Measurements from ENCODE around the gene ANKRD44.

The ANKRD44 gene

DNA sequence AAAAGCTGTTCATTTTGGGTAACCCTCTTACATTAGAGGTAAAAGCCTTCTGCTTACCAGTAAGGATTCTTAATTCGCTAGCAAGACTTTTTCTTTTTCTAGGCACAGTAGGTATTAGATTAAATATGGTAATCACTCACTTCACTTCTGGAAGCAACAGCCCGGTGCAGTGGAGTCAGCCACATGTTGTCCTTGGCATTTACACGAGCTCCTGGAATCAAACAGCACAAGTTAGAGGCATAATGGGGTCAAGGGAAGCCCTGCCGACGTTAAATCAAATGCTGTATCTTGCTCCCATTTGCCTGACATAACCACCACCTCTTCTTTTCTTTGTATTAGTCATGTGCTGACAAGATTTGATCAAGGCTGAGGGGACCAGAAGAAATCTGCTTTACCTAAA, 174.1 kb downstream of the ANKRD44 start:
- Mint-ChIP-seq H3K9me3 (no peaks in the 10 kb centered on the region), H3K27me3 (ENCODE audit: low read depth) (no peaks in the 10 kb centered on the region), H3K4me3 (no peak overlapping the region), H3K27ac (peak overlapping the region; percentile 23), H3K36me3 (ENCODE audit: low read depth) (peaks cover 43% of the 10 kb centered on the region), H3K4me1 (ENCODE audit: low read depth) (peaks cover 71% of the 10 kb centered on the region)

DNA sequence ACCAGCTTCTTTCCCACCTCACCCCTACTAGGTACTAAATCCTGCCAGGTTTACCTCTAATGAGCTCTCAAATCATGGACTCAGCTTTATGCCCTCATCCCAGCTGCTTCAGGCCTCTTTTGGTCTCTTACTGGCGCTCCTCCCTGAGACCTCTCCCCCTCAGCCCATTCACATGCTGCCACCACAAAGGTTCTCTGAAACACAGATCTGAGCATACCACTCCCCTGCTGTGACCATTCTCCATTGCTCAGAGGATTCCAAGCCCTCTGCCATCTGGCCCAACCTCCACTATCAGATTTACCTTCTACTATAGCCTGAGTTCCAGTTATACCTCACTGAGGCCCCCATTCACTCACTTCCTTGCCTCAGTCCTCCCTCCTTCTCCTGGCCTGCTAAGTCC, 174.8 kb downstream of the ANKRD44 start:
- H3K36me3 Mint-ChIP-seq (ENCODE audit: low read depth) = peaks cover 43% of the 10 kb centered on the region
- H3K4me1 Mint-ChIP-seq (ENCODE audit: low read depth) = peaks cover 74% of the 10 kb centered on the region
- H3K4me3 Mint-ChIP-seq = no peak overlapping the region
- peak overlapping the region; percentile 21 for H3K27ac Mint-ChIP-seq
- no peaks in the 10 kb centered on the region for H3K9me3 Mint-ChIP-seq
- H3K27me3 Mint-ChIP-seq (ENCODE audit: low read depth) = no peaks in the 10 kb centered on the region

DNA sequence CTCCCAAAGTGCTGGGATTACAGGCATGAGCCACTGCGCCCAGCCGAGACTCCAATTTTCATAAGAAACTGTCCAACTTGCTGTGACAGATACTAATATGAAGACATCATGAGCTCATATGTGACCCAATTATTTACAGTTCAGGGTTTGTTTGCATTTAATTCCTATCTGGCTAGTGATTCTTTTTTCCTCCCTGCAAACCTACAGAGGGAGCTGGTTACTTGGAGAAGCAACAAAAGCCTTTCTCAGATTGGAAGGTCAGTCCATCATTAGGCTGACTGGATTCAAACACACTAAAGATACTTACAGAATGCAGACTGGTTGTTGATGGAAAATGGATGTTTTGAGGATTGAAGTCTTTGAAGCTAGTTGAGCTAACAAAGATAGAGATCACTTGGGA, 176.4 kb downstream of the ANKRD44 start:
- Mint-ChIP-seq H3K27me3 (ENCODE audit: low read depth) (no peaks in the 10 kb centered on the region), H3K36me3 (ENCODE audit: low read depth) (peaks cover 44% of the 10 kb centered on the region), H3K4me3 (no peak overlapping the region), H3K9me3 (no peaks in the 10 kb centered on the region), H3K4me1 (ENCODE audit: low read depth) (peaks cover 74% of the 10 kb centered on the region), H3K27ac (no peak overlapping the region)

DNA sequence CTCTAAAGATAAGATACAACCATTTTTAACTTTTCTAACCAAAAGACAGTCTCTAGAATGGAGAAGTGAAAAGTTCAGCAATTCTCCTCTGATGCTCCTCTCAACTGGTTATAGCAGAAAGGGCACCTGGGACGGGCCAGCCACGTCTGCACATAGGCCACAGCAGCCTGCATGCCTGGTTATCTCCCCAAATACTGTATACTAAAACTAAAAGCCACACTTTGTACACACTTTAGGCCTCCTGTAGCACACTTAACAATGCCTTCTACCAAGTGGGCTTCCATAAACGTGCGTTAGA, 179.1 kb downstream of the ANKRD44 start:
- H3K4me1 Mint-ChIP-seq (ENCODE audit: low read depth) = peaks cover 62% of the 10 kb centered on the region
- H3K36me3 Mint-ChIP-seq (ENCODE audit: low read depth) = peaks cover 52% of the 10 kb centered on the region
- H3K9me3 Mint-ChIP-seq = no peaks in the 10 kb centered on the region
- peak overlapping the region; percentile 38 for H3K27ac Mint-ChIP-seq
- no peak overlapping the region for H3K4me3 Mint-ChIP-seq
- no peaks in the 10 kb centered on the region for H3K27me3 Mint-ChIP-seq (ENCODE audit: low read depth)

DNA sequence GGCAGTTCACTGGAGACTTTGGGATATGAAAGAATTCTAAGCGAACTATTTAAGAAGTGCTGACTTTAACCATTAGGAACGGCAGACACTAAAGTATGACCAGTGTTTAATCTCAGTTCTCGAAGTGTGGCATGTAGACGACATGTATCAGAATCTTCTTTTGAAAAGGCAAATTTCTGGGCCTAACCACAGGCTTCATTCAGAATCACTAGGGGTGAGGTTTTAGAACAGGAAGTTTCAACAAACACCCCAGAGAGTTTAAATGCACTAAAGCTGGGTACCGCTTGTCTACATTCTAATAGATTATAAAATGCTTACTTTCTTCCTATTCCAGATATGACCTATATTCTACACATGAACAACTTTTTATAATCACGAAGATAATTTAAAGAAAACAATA, 180.3 kb downstream of the ANKRD44 start:
- no peaks in the 10 kb centered on the region for H3K27me3 Mint-ChIP-seq (ENCODE audit: low read depth)
- H3K36me3 Mint-ChIP-seq (ENCODE audit: low read depth) = peaks cover 52% of the 10 kb centered on the region
- peaks cover 55% of the 10 kb centered on the region for H3K4me1 Mint-ChIP-seq (ENCODE audit: low read depth)
- H3K9me3 Mint-ChIP-seq = no peaks in the 10 kb centered on the region
- H3K27ac Mint-ChIP-seq = peak overlapping the region; percentile 35
- peak overlapping the region; percentile 4 for H3K4me3 Mint-ChIP-seq

DNA sequence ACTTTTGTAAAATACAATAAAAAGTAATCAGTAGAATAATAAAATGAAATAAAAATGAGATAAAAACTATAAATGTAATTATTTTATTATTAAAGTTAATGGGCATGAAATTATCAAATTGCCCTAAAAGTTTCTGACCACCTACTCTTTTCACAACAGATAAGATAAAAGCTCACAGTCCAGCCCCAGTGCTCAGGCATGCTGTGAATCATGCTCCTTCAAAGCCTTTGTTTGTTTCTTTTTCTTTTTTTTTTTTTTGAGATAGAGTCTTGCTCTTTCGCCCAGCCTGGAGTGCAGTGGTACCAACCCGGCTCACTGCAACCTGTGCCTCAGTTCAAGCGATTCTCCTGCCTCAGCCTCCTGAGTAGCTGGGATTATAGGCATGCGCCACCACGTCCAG, 181.7 kb downstream of the ANKRD44 start:
- H3K27ac Mint-ChIP-seq = no peak overlapping the region
- no peak overlapping the region for H3K4me3 Mint-ChIP-seq
- peaks cover 55% of the 10 kb centered on the region for H3K36me3 Mint-ChIP-seq (ENCODE audit: low read depth)
- peaks cover 50% of the 10 kb centered on the region for H3K4me1 Mint-ChIP-seq (ENCODE audit: low read depth)
- H3K9me3 Mint-ChIP-seq = no peaks in the 10 kb centered on the region
- no peaks in the 10 kb centered on the region for H3K27me3 Mint-ChIP-seq (ENCODE audit: low read depth)

DNA sequence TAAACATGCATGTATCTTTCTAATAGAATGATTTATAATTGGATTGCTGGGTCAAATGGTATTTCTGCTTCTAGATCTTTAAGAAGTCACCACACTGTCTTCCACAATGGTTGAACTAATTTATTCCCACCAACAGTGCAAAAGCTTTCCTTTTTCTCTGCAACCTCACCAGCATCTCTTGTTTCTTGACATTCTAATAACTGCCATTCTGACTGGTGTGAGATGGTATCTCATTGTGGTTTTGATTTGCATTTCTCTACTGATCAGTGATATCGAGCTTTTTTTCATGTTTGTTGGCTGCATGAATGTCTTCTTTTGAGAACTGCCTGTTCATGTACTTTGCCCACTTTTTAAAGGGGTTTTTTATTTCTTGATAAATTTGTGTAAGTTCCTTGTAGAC, 182.5 kb downstream of the ANKRD44 start:
- H3K27ac Mint-ChIP-seq = peak overlapping the region; percentile 37
- no peaks in the 10 kb centered on the region for H3K9me3 Mint-ChIP-seq
- H3K27me3 Mint-ChIP-seq (ENCODE audit: low read depth) = no peaks in the 10 kb centered on the region
- no peak overlapping the region for H3K4me3 Mint-ChIP-seq
- H3K36me3 Mint-ChIP-seq (ENCODE audit: low read depth) = peaks cover 54% of the 10 kb centered on the region
- H3K4me1 Mint-ChIP-seq (ENCODE audit: low read depth) = peaks cover 45% of the 10 kb centered on the region

DNA sequence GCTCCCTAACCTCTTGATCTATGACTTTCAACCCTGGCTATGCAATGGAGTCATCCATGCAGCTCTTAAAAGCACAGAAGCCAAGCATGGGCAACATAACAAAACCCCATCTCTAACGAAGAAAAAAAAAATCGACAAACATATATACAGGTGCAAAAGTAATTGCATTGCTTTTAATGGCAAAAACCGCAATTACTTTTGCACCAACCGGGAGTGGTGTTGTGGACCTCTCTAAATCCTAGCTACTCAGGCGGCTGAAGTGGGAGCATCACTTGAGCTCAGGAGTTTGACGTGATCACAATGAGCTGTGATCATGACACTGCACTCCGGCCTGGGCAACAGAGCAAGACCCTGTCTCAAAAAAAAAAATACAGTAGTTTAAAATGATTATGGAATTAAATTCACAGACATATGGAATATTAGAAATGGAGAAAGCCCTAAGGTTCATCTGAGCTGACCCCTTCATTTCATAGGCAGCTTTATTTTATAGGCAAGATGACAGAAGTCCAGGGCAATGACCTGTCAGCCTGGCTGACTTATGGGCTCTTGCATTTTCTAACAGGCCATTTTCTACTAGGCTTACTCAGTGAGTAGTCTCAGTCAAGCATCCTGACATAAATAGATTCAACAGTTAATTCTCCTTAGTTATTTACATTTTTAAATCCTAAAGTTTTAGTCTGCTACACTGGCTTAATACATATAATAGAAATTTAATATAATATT, 183.8 kb downstream of the ANKRD44 start:
- peaks cover 55% of the 10 kb centered on the region for H3K36me3 Mint-ChIP-seq (ENCODE audit: low read depth)
- no peaks in the 10 kb centered on the region for H3K27me3 Mint-ChIP-seq (ENCODE audit: low read depth)
- H3K4me3 Mint-ChIP-seq = no peak overlapping the region
- H3K4me1 Mint-ChIP-seq (ENCODE audit: low read depth) = peaks cover 44% of the 10 kb centered on the region
- no peaks in the 10 kb centered on the region for H3K9me3 Mint-ChIP-seq
- H3K27ac Mint-ChIP-seq = no peak overlapping the region

DNA sequence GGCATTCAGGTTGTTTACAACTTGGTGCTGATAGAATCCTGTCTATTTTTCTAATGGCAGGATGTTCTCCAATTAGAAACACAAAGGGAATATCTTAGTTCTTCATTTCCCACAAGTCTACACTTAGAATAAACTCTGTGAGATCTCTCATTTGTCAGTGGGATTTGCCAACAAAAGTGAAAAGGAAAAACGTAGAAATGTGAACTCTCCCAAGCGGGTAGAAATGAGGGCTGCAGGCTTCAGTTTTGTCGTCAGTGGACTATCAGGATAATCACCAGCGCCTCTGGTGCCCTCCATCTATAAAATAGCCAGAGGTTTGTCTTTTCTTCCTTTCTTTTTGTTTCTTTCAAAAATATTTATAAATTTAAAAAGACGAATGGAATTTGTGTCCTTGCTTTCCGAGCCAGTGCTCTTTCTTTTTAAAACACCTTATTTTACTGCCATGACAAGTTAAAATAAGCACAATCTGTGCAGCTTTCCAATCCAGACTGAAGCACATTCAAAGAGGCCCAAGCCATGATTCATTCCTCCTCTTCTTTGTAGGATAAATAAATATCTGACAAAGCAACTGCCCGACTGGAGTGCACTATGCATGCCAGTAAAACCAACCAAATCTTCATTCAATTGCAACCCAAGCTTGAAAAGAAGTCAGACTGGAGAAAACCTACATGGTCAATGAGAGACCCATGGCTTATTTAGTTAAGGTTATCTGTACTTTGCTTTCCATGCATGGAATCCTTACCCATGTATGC, 185.8 kb downstream of the ANKRD44 start:
- Mint-ChIP-seq H3K9me3 (no peaks in the 10 kb centered on the region), H3K27me3 (ENCODE audit: low read depth) (no peaks in the 10 kb centered on the region), H3K36me3 (ENCODE audit: low read depth) (peaks cover 66% of the 10 kb centered on the region), H3K4me3 (no peak overlapping the region), H3K4me1 (ENCODE audit: low read depth) (peaks cover 41% of the 10 kb centered on the region), H3K27ac (no peak overlapping the region)

DNA sequence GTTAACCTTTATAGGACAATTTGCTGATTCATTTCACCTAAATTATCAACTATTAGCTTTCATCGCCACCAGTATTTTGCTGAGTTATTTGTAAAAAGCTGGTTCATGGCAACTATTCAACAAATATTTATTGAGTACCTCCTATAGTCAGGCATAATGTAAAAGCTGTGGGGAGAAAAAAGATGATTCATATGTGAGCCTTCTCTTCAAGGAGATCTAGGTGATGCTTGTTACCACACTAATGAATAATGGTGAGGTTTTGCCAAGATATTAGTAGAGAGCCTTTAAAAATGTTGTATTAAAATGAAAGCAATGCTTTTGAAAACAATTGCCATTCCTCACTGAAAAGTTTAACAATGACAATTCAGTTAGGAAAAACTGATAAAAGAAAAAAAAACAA, 187.8 kb downstream of the ANKRD44 start:
- H3K36me3 Mint-ChIP-seq (ENCODE audit: low read depth) = peaks cover 62% of the 10 kb centered on the region
- peaks cover 32% of the 10 kb centered on the region for H3K4me1 Mint-ChIP-seq (ENCODE audit: low read depth)
- no peaks in the 10 kb centered on the region for H3K9me3 Mint-ChIP-seq
- no peak overlapping the region for H3K4me3 Mint-ChIP-seq
- no peak overlapping the region for H3K27ac Mint-ChIP-seq
- H3K27me3 Mint-ChIP-seq (ENCODE audit: low read depth) = no peaks in the 10 kb centered on the region

DNA sequence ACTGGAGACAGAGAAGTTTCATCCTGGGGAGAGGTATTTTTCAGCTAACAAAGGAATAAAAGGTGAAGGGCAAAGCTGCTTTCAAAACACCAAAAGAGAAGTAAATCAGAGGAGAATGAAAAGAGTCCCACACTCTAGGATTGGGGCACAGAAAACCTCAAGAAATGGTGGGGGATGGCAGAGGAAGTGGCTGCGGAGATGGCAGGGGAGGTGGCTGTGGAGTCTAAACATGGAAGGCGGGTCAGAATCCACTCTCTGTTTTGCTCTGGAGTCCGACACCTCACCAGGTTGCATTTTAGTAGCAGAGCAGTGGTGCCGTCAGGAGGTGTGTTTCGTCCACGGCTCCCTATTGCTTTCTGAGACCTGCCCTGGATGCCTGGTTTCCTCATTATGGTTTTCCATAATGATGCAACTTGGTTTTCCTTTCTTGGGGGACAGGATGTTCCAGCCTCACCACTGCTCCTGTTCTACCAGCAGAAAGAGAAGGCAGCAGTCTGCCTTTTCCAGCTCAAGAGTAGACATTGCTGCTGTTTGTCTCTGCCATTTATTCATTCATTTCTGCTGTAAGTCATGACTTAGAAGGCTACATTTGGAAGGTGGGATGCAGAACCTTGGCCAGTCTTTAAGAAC, 188.7 kb downstream of the ANKRD44 start:
- peaks cover 64% of the 10 kb centered on the region for H3K36me3 Mint-ChIP-seq (ENCODE audit: low read depth)
- H3K27ac Mint-ChIP-seq = peak overlapping the region; percentile 3
- peaks cover 31% of the 10 kb centered on the region for H3K4me1 Mint-ChIP-seq (ENCODE audit: low read depth)
- no peaks in the 10 kb centered on the region for H3K27me3 Mint-ChIP-seq (ENCODE audit: low read depth)
- peak overlapping the region; percentile 2 for H3K4me3 Mint-ChIP-seq
- no peaks in the 10 kb centered on the region for H3K9me3 Mint-ChIP-seq

DNA sequence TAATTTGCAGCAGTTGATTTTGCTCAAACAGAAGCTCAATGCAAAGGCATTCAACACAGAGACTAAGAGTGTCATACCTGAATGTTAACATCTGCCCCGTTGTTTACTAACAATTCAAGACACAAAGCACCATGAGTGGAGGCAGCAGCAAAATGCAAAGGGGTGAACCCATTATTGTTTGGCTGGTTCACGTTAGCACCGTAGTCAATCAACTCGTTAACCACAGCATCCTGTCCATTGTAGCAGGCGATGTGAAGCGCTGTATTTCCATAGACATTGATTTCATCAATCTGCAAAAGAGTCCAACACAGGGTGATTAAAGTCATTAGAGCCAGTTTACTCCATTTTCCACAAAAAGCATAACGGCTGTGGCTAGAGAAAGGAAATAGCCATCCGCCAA, 189.3 kb downstream of the ANKRD44 start:
- Mint-ChIP-seq H3K9me3 (no peaks in the 10 kb centered on the region), H3K4me3 (peak overlapping the region; percentile 2), H3K36me3 (ENCODE audit: low read depth) (peaks cover 67% of the 10 kb centered on the region), H3K4me1 (ENCODE audit: low read depth) (peaks cover 37% of the 10 kb centered on the region), H3K27me3 (ENCODE audit: low read depth) (no peaks in the 10 kb centered on the region), H3K27ac (peak overlapping the region; percentile 3)

DNA sequence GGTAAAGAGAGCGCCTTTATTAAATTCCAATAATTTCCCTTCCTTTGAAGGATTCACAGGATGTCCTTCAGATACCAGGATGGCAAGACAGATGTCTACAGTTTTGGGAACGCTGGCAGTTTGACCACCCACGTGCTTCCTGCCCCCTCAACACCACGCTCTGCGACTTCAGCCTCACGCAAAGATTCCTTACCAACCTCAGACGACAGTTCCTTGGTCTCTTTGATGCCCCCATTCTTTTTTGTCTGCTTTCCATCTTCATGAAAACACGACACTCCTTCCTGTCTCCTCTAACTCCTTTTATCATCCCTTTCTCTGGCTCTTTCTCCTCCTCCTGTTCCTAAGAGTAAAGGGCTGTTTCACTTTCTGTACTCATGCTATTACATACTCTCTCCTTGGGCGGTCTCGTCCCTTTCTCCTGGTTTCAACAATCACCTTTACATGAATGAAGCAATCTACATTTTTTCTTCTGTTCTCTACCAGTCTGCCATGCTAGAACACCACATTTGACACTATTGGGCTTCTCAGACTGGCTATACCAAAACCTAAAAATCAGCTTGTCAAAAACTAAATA, 194.2 kb downstream of the ANKRD44 start:
- H3K4me3 Mint-ChIP-seq = no peak overlapping the region
- H3K36me3 Mint-ChIP-seq (ENCODE audit: low read depth) = peaks cover 35% of the 10 kb centered on the region
- peaks cover 27% of the 10 kb centered on the region for H3K4me1 Mint-ChIP-seq (ENCODE audit: low read depth)
- H3K9me3 Mint-ChIP-seq = no peaks in the 10 kb centered on the region
- peak overlapping the region; percentile 6 for H3K27ac Mint-ChIP-seq
- H3K27me3 Mint-ChIP-seq (ENCODE audit: low read depth) = no peaks in the 10 kb centered on the region

DNA sequence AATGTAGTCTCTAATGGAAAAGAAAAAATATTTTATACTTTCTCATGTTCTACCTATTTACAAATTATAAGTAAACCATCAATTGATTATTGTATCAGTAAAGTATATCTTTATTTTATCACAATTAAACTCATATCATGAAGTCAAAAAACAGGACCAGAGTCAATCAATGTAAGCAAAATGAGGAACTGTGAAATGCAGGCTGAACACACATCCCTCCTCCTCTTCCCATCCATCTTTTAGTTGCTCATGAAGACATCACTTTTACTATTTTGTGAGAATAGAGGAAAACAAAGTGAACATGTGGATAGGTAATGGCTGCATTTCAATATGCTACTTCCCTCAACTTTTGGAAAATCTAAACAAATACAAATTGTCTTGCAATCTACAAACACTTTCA, 195.3 kb downstream of the ANKRD44 start:
- H3K4me1 Mint-ChIP-seq (ENCODE audit: low read depth) = peaks cover 21% of the 10 kb centered on the region
- H3K4me3 Mint-ChIP-seq = no peak overlapping the region
- H3K36me3 Mint-ChIP-seq (ENCODE audit: low read depth) = peaks cover 33% of the 10 kb centered on the region

DNA sequence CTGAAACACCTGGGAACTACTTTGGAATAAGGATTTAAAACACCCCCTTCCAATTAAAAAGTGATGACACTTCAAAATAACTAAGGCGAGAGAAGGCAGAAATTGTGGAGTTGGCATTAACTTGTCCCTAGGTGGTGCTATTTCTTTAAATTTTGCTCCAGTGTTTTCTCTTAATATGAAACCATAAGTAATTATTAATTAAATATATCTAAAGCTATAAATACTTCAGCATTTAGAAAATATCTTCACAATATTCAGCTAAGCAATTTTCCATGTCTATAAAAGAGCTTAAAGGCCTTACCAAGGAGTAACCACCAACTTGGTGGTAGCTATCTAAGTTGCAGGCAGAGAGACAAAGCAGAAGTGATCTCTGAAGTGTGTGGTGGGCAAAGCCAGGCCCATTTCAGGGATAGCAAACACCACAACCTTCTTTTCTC, 197.3 kb downstream of the ANKRD44 start:
- Mint-ChIP-seq H3K4me3 (no peak overlapping the region), H3K27me3 (ENCODE audit: low read depth) (no peaks in the 10 kb centered on the region), H3K27ac (peak overlapping the region; percentile 50), H3K36me3 (ENCODE audit: low read depth) (peaks cover 27% of the 10 kb centered on the region), H3K9me3 (no peaks in the 10 kb centered on the region), H3K4me1 (ENCODE audit: low read depth) (peaks cover 15% of the 10 kb centered on the region)

More for the DNA sequence above, 195.3 kb downstream of the ANKRD44 start:
- H3K27ac Mint-ChIP-seq = no peak overlapping the region
- no peaks in the 10 kb centered on the region for H3K27me3 Mint-ChIP-seq (ENCODE audit: low read depth)
- no peaks in the 10 kb centered on the region for H3K9me3 Mint-ChIP-seq
